Glutamatergic neuron (in vitro differentiated cells): Measurements from ENCODE around the gene RPTOR. TPM values are rescaled to one million over a fixed set of nuclear protein-coding genes. Genes with fewer than 3 reads are reported as not detected.

Experiments used
- DNase-seq: peaks from one replicate; pipeline ENCODE4 v3.0.0; 2022
- H3K27ac Mint-ChIP-seq: one replicate; pipeline ENCODE4 v1.8.0; 2020; ENCODE audit warnings: mild to moderate bottlenecking, mixed read lengths, inconsistent platforms; ENCODE audit not compliant: unreplicated experiment
- H3K27me3 Mint-ChIP-seq: one replicate; pipeline ENCODE4 v1.8.0; 2020; ENCODE audit warnings: mild to moderate bottlenecking, moderate library complexity, mixed read lengths, inconsistent platforms; ENCODE audit not compliant: unreplicated experiment
- H3K36me3 Mint-ChIP-seq: one replicate; pipeline ENCODE4 v1.8.0; 2020; ENCODE audit warnings: mild to moderate bottlenecking, mixed read lengths, inconsistent platforms; ENCODE audit not compliant: unreplicated experiment
- H3K4me1 Mint-ChIP-seq: one replicate; pipeline ENCODE4 v1.8.0; 2020; ENCODE audit warnings: mild to moderate bottlenecking, low read depth, mixed read lengths, inconsistent platforms; ENCODE audit not compliant: unreplicated experiment
- H3K4me3 Mint-ChIP-seq: one replicate; pipeline ENCODE4 v1.8.0; 2020; ENCODE audit warnings: mild to moderate bottlenecking, mixed read lengths, inconsistent platforms; ENCODE audit not compliant: unreplicated experiment
- H3K9me3 Mint-ChIP-seq: one replicate; pipeline ENCODE4 v1.8.0; 2020; ENCODE audit warnings: mild to moderate bottlenecking, moderate library complexity, mixed read lengths, inconsistent platforms; ENCODE audit not compliant: unreplicated experiment
- CTCF ChIP-seq: fragments of 200-600 bp; sonication (generic); IDR thresholded peaks from one replicate; pipeline ENCODE4 v1.5.0; 2021; ENCODE audit not compliant: partially characterized antibody, unreplicated experiment
- total RNA-seq: library from RNA; stranded (reverse); fragmentation: NEBNext Ultra II Directional; extraction: Animal tissue kit (Norgen Biotek cat#: 25700); gene quantifications from one replicate; pipeline ENCODE4 v1.2.1, GENCODE V29; 2021; ENCODE audit not compliant: unreplicated experiment

The RPTOR gene
- total RNA-seq, 1 donor from 2014 or later, result 39.8 TPM

GRCh38 chr17:80802626-80803450, 258.2 kb downstream of the RPTOR start:
- no peak for DNase-seq
- H3K27me3 Mint-ChIP-seq, result peaks cover under 1% of the 10 kb centered on the region
- H3K4me3 Mint-ChIP-seq, result no peak overlapping the region
- peaks cover 6% of the 10 kb centered on the region for H3K9me3 Mint-ChIP-seq
- TF ChIP-seq CTCF, result no peak
- peaks cover 29% of the 10 kb centered on the region for H3K4me1 Mint-ChIP-seq
- peaks cover 22% of the 10 kb centered on the region for H3K36me3 Mint-ChIP-seq
- H3K27ac Mint-ChIP-seq, result no peak overlapping the region

DNA sequence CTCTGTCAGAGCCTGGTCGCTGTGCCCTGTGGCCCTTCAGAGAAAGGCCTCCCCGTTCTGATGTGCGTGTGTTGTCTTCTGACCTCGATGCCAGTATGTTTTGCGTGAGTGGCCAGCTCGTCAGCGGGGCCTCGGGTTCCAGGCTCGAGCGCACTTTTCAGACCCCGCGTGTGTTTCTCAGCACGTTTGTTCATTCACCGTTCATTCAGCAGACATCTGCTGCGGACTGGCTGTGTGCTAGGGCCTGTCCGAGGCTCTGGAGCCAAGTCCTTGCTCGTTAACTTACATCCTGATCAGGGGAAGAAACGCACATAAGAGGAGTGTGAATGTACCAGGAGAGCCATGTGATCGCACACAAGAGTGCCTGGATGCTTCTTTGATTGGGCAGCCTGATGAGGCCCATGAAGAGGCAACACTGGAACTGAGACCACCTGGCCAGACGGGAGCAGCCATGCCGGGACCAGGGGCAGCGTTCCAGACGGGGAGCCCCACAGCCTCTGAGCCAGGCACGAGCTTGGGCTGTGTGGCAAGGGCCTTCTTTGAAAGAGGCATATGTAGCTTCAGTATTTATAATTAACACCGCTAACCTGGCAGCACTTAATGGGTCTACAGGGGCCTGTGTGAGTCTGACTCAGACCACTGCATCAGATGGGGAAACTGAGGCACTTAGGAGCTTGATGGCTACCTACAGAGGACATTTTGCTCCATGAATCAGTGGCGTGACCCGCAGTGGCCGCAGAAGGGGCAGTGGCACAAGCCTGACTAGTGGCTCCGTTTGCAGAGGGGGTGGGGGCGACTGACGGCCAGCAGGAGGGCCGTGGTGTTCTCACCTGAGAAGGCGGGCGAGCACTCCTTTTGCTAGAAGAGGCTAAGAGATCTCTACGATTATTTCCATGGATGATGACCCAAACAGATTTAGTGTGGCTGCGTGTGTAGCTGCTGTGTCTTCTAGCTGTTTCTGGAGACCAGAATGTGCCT, 259.1 kb downstream of the RPTOR start:
- Mint-ChIP-seq H3K9me3 (peaks cover 7% of the 10 kb centered on the region), H3K27ac (no peak overlapping the region), H3K4me1 (peaks cover 21% of the 10 kb centered on the region), H3K4me3 (no peak overlapping the region), H3K27me3 (no peaks in the 10 kb centered on the region), H3K36me3 (peaks cover 22% of the 10 kb centered on the region)
- no peak for TF ChIP-seq CTCF
- DNase-seq, result no peak

DNA sequence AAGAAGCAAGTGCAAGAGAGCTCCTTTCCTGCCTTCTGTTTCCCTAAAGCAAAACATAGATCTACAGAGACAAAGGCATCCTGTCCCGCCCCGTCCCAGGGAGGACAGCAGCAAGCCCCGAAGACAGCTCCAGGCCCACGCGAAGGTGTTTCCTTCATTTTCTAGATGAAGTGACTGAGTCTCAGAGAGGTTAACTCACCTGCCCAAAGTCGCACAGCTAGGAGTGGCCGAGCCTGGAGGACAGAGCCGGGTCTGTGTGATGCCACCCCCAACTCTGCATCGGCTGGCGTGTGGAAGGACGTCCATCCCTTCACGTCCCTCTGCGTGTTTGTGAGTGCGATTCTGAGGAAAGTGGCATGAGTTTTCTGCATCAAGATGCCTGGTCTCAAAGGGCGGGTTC, 259.8 kb downstream of the RPTOR start:
- peaks cover 22% of the 10 kb centered on the region for H3K36me3 Mint-ChIP-seq
- DNase-seq, result no peak
- peaks cover 14% of the 10 kb centered on the region for H3K4me1 Mint-ChIP-seq
- H3K27me3 Mint-ChIP-seq, result no peaks in the 10 kb centered on the region
- H3K4me3 Mint-ChIP-seq, result no peak overlapping the region
- no peak overlapping the region for H3K27ac Mint-ChIP-seq
- peaks cover 8% of the 10 kb centered on the region for H3K9me3 Mint-ChIP-seq
- no peak for TF ChIP-seq CTCF

- H3K27me3 Mint-ChIP-seq, result no peaks in the 10 kb centered on the region
- H3K27ac Mint-ChIP-seq, result no peak overlapping the region
- peaks cover 22% of the 10 kb centered on the region for H3K36me3 Mint-ChIP-seq
- peaks cover 11% of the 10 kb centered on the region for H3K4me1 Mint-ChIP-seq
- H3K4me3 Mint-ChIP-seq, result no peak overlapping the region
- no peak for DNase-seq
- no peak for TF ChIP-seq CTCF
- peaks cover 7% of the 10 kb centered on the region for H3K9me3 Mint-ChIP-seq
Measured at GRCh38 chr17:80805032-80805751, 260.6 kb downstream of the RPTOR start.
